AG09319 (cell line): ENCODE data around the gene DOK6.
A peak's percentile ranks its signal among the peaks of the same experiment; 100 is the strongest.

Experiments
- DNase-seq: peaks from one replicate; pipeline ENCODE4 v3.0.0-alpha.2; 2010; ENCODE audit warnings: low read depth; ENCODE audit errors: extremely low read depth
- CTCF ChIP-seq: IDR thresholded peaks from 2 replicates; pipeline ENCODE4 v1.5.1; 2011; ENCODE audit warnings: low read depth, mild to moderate bottlenecking, inconsistent platforms, low read length, moderate library complexity

DOK6 gene

DNA sequence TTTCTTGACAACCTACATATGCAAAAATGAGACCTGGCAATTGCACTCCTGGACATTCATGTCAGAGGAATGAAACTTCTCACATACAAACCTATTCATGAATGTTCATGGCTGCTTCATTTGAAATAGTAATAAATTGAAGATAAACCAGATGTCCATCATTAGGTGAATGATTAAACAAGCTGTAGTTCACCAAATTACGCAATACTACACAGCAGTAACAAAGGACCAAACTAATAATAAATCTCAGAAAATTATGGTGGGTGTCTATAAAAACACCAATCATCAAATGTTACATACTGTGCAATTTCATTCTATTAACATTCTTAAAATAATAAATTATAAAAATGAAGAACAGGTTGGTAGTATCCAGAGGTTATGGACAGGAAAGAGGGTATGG lies 13.5 kb downstream of the DOK6 start:
- DNase-seq, result no peak
- TF ChIP-seq CTCF, result no peak

GRCh38 chr18:69432847-69433246 lies 32.2 kb downstream of the DOK6 start:
- DNase-seq, result no peak
- no peak for TF ChIP-seq CTCF

DNA sequence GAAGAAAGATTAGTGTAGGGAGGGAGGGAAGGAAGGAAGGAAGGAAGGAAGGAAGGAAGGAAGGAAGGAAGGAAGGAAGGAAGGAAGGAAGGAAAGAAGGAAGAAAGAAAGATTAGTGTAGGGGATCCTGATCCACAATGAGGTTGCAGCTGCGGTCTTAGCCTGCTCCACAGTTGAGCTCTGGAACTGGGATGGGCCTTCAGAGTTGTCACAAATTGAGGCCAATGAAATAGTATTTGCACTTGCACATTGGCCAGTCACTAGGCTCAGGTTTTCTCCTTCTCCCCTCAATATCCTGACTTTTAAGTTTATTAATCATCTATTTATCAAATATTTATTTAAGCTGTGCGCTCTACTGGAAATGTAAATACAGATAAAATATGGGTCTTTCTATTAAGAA lies 34.3 kb downstream of the DOK6 start:
- TF ChIP-seq CTCF, result no peak
- DNase-seq, result no peak

DNA sequence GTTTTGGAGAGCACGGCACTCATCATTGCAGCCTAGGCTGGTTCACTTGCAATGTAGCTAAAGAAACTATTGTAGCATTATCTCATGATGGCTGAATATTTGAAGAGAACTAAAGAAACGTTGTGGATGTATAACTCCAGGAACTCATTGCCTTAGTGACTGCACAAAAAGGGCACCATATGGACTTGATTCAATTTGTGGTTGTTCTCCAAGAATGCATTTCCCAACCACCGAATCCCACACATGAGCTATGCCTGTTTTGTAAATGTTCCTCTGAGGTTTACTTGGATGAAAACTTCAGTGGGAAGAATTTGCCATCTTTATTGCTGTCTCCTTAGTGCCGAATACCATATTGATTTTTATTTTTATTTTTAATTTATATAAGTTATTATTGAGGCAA lies 43.5 kb downstream of the DOK6 start:
- TF ChIP-seq CTCF, result no peak
- peak; percentile 16 for DNase-seq

DNA sequence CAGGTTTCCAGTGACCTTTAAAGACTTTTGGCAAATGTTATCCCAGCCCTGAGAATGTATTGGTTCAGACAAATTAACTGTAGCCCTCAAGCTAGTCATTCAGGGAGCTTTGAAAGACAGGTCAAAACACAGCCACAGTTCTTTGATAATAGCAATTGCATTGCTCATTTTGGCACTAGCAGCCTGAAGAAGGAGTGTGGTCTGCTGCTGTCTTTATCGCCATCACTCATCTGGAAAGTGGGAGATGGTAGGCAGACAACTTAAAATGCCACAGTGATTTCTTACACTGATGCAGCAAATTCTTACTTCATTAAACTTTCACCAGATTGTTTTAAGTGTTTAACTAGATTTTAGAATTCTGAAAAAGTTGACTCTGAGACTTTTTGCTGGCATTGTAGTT lies 47.2 kb downstream of the DOK6 start:
- TF ChIP-seq CTCF, result no peak
- DNase-seq, result no peak

DNA sequence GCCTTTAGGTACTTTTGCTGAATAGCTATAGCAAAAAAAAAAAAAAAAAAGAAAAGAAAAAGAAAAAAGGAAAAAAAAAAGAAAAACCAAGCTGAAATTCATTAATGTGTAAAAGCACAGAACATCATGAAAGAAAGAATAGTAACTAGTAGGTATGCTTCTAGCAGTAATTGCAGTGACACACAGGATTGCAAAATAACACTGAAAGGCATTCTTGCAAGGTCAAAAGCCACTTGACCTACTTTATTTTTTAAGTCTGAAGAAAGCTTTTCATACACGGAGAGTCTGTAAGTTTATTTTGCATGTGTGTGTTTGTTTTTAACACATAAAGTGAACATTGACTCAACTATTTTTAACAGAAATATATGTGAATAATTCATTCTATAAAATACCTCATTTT lies 54.4 kb downstream of the DOK6 start:
- no peak for DNase-seq
- TF ChIP-seq CTCF, result no peak

DNA sequence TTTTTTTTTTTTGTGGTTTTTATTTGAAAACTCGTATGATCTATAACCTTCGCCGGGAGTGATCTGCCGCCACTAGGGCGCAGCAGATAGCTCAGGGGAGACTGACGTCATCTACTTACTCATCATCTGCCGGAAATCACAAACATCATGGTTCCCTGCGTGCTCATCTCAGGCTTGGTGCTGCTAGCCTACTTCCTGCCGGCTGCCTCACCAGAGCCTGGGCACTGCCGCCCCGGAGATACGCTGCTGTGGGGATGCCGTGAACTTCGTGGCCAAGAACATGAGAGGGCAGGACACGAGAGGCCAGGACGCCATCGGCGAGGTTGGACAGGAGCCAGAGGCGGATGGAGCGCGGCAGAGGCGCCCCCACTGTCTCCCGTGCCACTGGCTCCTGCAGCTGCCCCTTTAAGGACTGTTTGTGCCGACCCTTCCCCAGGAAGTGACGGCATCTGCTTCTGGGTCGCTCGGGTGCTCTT lies 68.8 kb downstream of the DOK6 start:
- TF ChIP-seq CTCF, result peak; percentile 7; the same call in 1 of the 2 replicates
- DNase-seq, result no peak
